B cell (primary cell): ENCODE results near the gene RAB10. TPM values are rescaled to one million over a fixed set of nuclear protein-coding genes. Genes with fewer than 3 reads are reported as not detected.

Experiments used
- ATAC-seq: fragments of 200-7000 bp; cut with Tn5 transposase; one replicate; pipeline ENCODE4 v1.10.0; 2021; ENCODE audit warnings: low read depth, mild to moderate bottlenecking, moderate number of reproducible peaks, moderate library complexity
- CTCF ChIA-PET: fragments of 350-600 bp; sonication (Branson Sonifier 250); formaldehyde crosslinking; loops from one replicate; lab custom pipeline; 2021; ENCODE audit warnings: antibody characterized with exemption, inconsistent platforms; lab: Charles Lee
- POLR2A ChIA-PET: fragments of 350-600 bp; sonication (Branson Sonifier 250); formaldehyde crosslinking; loops from one replicate; lab custom pipeline; 2021; ENCODE audit warnings: antibody characterized with exemption; lab: Charles Lee
- DNase-seq: peaks from one replicate; pipeline ENCODE4 v3.0.0; 2013
- H2AFZ ChIP-seq: 2 replicates; pipeline ENCODE4 v1.6.1; 2012; ENCODE audit warnings: mild to moderate bottlenecking, low read depth, low read length; ENCODE audit not compliant: insufficient read depth, poor library complexity, severe bottlenecking
- H3K27ac ChIP-seq, 2 donors: 1 replicate in 1 of 2; 2 replicates in 1 of 2; pipeline ENCODE4 v1.5.1; 2012 to 2013; ENCODE audit warnings: low read length in 2 of 2, mild to moderate bottlenecking in 2 of 2, moderate library complexity in 1 of 2
- H3K27me3 ChIP-seq, 4 experiments: fragments of 200-600 bp in 1 of 4; sonication (generic) in 1 of 4; replicated peaks in 1 of 4; 1 replicate in 2 of 4; 2 replicates in 2 of 4; pipeline versions ENCODE4 v1.6.1 to v1.7.0; 2013 to 2016; ENCODE audit warnings: low read length in 3 of 4, mild to moderate bottlenecking in 2 of 4, mixed read lengths in 1 of 4, moderate library complexity in 1 of 4; ENCODE audit not compliant: insufficient read depth in 4 of 4, control insufficient read depth in 3 of 4; ENCODE audit errors: control extremely low read depth in 1 of 4
- H3K36me3 ChIP-seq, 2 experiments: replicated peaks in 1 of 2; 1 replicate in 1 of 2; 2 replicates in 1 of 2; pipeline versions ENCODE4 v1.6.1 to v1.7.1; 2013; ENCODE audit warnings: low read length in 1 of 2; ENCODE audit not compliant: insufficient read depth in 2 of 2, control insufficient read depth in 1 of 2; ENCODE audit errors: control extremely low read depth in 1 of 2, extremely low read depth in 1 of 2
- H3K4me1 ChIP-seq, 2 donors: fragments of 200-600 bp in 1 of 2; sonication (generic) in 1 of 2; 1 replicate in 1 of 2; 2 replicates in 1 of 2; pipeline versions ENCODE4 v1.5.1 to v1.6.1; 2013 to 2017; ENCODE audit warnings: low read length in 2 of 2; ENCODE audit not compliant: control insufficient read depth in 2 of 2, insufficient read depth in 2 of 2
- H3K4me2 ChIP-seq: replicated peaks from 2 replicates; pipeline ENCODE3; 2012; ENCODE audit warnings: mild to moderate bottlenecking, low read depth, low read length; ENCODE audit not compliant: poor library complexity, severe bottlenecking
- H3K4me3 ChIP-seq, 5 experiments: fragments of 200-600 bp in 1 of 5; sonication (generic) in 1 of 5; 1 replicate in 3 of 5; 2 replicates in 2 of 5; pipeline versions ENCODE4 v1.5.1 to v1.7.0; 2011 to 2016; ENCODE audit warnings: low read length in 4 of 5, mild to moderate bottlenecking in 4 of 5, low read depth in 2 of 5, control low read depth in 1 of 5, moderate library complexity in 1 of 5; ENCODE audit not compliant: insufficient read depth in 1 of 5; ENCODE audit errors: control extremely low read depth in 1 of 5, extremely low read depth in 1 of 5
- H3K79me2 ChIP-seq: fragments of 200-600 bp; sonication (generic); one replicate; pipeline ENCODE4 v1.6.0; 2016; ENCODE audit warnings: low read length; ENCODE audit not compliant: control insufficient read depth, insufficient read depth
- H3K9ac ChIP-seq: fragments of 200-600 bp; sonication (generic); 2 replicates; pipeline ENCODE4 v1.6.1; 2017; ENCODE audit warnings: mild to moderate bottlenecking, low read length, moderate library complexity
- H3K9me3 ChIP-seq, 3 donors: one replicate each; pipeline versions ENCODE4 v1.6.1 to v1.7.1; 2013; ENCODE audit warnings: low read length in 2 of 3; ENCODE audit not compliant: control insufficient read depth in 2 of 3, insufficient read depth in 1 of 3; ENCODE audit errors: control extremely low read depth in 1 of 3
- H4K20me1 ChIP-seq: 2 replicates; pipeline ENCODE4 v1.6.0; 2012; ENCODE audit warnings: mild to moderate bottlenecking, low read length; ENCODE audit not compliant: insufficient read depth, control insufficient read depth, poor library complexity, severe bottlenecking
- H3K27ac Mint-ChIP-seq: one replicate; pipeline ENCODE4 v1.8.0; 2021; ENCODE audit warnings: mixed read lengths
- H3K27me3 Mint-ChIP-seq: one replicate; pipeline ENCODE4 v1.8.0; 2021; ENCODE audit warnings: mixed read lengths
- H3K4me1 Mint-ChIP-seq: one replicate; pipeline ENCODE4 v1.8.0; 2021; ENCODE audit warnings: mixed read lengths
- H3K4me3 Mint-ChIP-seq: one replicate; pipeline ENCODE4 v1.8.0; 2021; ENCODE audit warnings: mixed read lengths
- H3K9me3 Mint-ChIP-seq: one replicate; pipeline ENCODE4 v1.8.0; 2022; ENCODE audit warnings: mixed read lengths; ENCODE audit not compliant: insufficient read depth
- CTCF ChIP-seq: fragments of 200-600 bp; IDR thresholded peaks from one replicate; pipeline ENCODE4 v1.8.0; 2022; ENCODE audit warnings: antibody characterized with exemption, mild to moderate bottlenecking
- EZH2 ChIP-seq: IDR thresholded peaks from 2 replicates; pipeline ENCODE4 v1.6.1; 2012; ENCODE audit warnings: borderline replicate concordance, low read depth, mild to moderate bottlenecking, moderate library complexity, low read length; ENCODE audit not compliant: insufficient read depth, poor library complexity, severe bottlenecking
- WGBS: methylation state at CpG from one replicate; pipeline ENCODE4 v1.1.5; 2013; ENCODE audit warnings: missing lambda C conversion rate; ENCODE audit not compliant: insufficient coverage; 5-methylcytosine and 5-hydroxymethylcytosine counted together
- intact Hi-C: fragments of 100-400 bp; cut with micrococcal nuclease; formaldehyde crosslinking; loops from one replicate; pipeline ENCODE4 v1.10.0; 2022
- polyA plus RNA-seq: library from polyadenylated mRNA; depleted of rRNA; stranded (reverse); fragments of >200 nt; gene quantifications from 2 replicates; pipeline ENCODE4 v1.2.3, GENCODE V29; 2012
- total RNA-seq, 2 donors: library from RNA; stranded (reverse); fragments of 120-200 nt in 1 of 2; gene quantifications; 1 replicate in 1 of 2; 2 replicates in 1 of 2; pipeline versions ENCODE4 v1.2.3 to v1.2.4, GENCODE V29; 2013 to 2022

The RAB10 gene
- total and polyA plus RNA-seq, 2 donors (not counting 1 experiment from before 2014, with no cell fraction given) = 21.7 to 66.7 TPM

GRCh38 chr2:26112201-26112600 lies 78.3 kb downstream of the RAB10 start:
- H3K36me3 ChIP-seq = peaks cover 9 to 26% of the 10 kb centered on the region in 2 experiments
- CTCF ChIA-PET = no interaction called here
- no peak overlapping the region for H3K27ac Mint-ChIP-seq
- POLR2A ChIA-PET = no interaction called here
- no peak for DNase-seq
- H3K4me1 Mint-ChIP-seq = peaks cover 13% of the 10 kb centered on the region
- H4K20me1 ChIP-seq = peaks cover 26% of the 10 kb centered on the region
- H3K4me2 ChIP-seq = no peak overlapping the region
- H3K9me3 Mint-ChIP-seq = no peaks in the 10 kb centered on the region
- H3K79me2 ChIP-seq = peaks cover 50% of the 10 kb centered on the region
- no peak overlapping the region for H2AFZ ChIP-seq
- no peak overlapping the region for H3K4me3 Mint-ChIP-seq
- ATAC-seq = no peak
- H3K27me3 Mint-ChIP-seq = no peaks in the 10 kb centered on the region
- TF ChIP-seq EZH2 = no peak
- TF ChIP-seq CTCF = no peak
- no peak overlapping the region for H3K9ac ChIP-seq
- intact Hi-C loops = no loop called here
- no peak overlapping the region for H3K27ac ChIP-seq
- H3K4me1 ChIP-seq = peaks cover 0 to 5% of the 10 kb centered on the region in 2 donors
- H3K27me3 ChIP-seq = no peaks in the 10 kb centered on the region
- WGBS = no CpG with 5 or more reads among the region's 1 CpG
- H3K4me3 ChIP-seq = no peak overlapping the region
- H3K9me3 ChIP-seq = no peaks in the 10 kb centered on the region

GRCh38 chr2:26114151-26114550 lies 80.3 kb downstream of the RAB10 start:
- no peak overlapping the region for H3K4me3 ChIP-seq
- Mint-ChIP-seq H3K27me3 (no peaks in the 10 kb centered on the region), H3K4me3 (no peak overlapping the region), H3K27ac (no peak overlapping the region), H3K9me3 (no peaks in the 10 kb centered on the region), H3K4me1 (peaks cover 14% of the 10 kb centered on the region)
- peaks cover 6 to 27% of the 10 kb centered on the region in 2 experiments for H3K36me3 ChIP-seq
- H4K20me1 ChIP-seq = peaks cover 32% of the 10 kb centered on the region
- H3K9me3 ChIP-seq = no peaks in the 10 kb centered on the region
- H3K27me3 ChIP-seq = no peaks in the 10 kb centered on the region
- H3K9ac ChIP-seq = no peak overlapping the region
- WGBS = no CpG with 5 or more reads among the region's 2 CpGs
- peaks cover 42% of the 10 kb centered on the region for H3K79me2 ChIP-seq
- no peak overlapping the region for H2AFZ ChIP-seq
- TF ChIP-seq EZH2 (no peak), CTCF (no peak)
- H3K4me1 ChIP-seq = peaks cover 0 to 5% of the 10 kb centered on the region in 2 donors
- DNase-seq (no peak), ATAC-seq (no peak)
- CTCF ChIA-PET = no interaction called here
- intact Hi-C loops = no loop called here
- no peak overlapping the region for H3K4me2 ChIP-seq
- no peak overlapping the region for H3K27ac ChIP-seq
- POLR2A ChIA-PET = no interaction called here
